HEK293T (cell line): ENCODE measurements around the gene SLC25A22.

Source experiments
- L3MBTL2 ChIP-seq: fragments of 450-650 bp; conservative IDR thresholded peaks from 2 replicates; pipeline ENCODE4 v1.6.1; 2016; ENCODE audit warnings: mild to moderate bottlenecking
- LEF1 ChIP-seq: fragments of 450-650 bp; IDR thresholded peaks from 2 replicates; pipeline ENCODE4 v1.6.1; 2017; ENCODE audit warnings: mild to moderate bottlenecking, borderline replicate concordance
- NFRKB ChIP-seq: fragments of 450-650 bp; IDR thresholded peaks from 2 replicates; pipeline ENCODE4 v1.6.1; 2016; ENCODE audit warnings: mild to moderate bottlenecking, moderate library complexity
- PKNOX1 ChIP-seq: fragments of 450-650 bp; IDR thresholded peaks from 2 replicates; pipeline ENCODE4 v1.6.1; 2016
- SUZ12 ChIP-seq: fragments of 450-650 bp; IDR thresholded peaks from 2 replicates; pipeline ENCODE4 v1.6.1; 2016; ENCODE audit warnings: mild to moderate bottlenecking

- TF ChIP-seq L3MBTL2 (no peak), NFRKB (no peak), PKNOX1 (no peak), SUZ12 (no peak), LEF1 (no peak)
These were observed 14.3 kb upstream of the SLC25A22 start for GRCh38 chr11:812390-812789.
